MV-4-11 (cell line): ENCODE measurements around the gene BHMT2.

Source experiments
- DNase-seq: peaks from one replicate; lab custom pipeline; 2025; lab: John Stamatoyannopoulos, UW

Gene BHMT2

DNA sequence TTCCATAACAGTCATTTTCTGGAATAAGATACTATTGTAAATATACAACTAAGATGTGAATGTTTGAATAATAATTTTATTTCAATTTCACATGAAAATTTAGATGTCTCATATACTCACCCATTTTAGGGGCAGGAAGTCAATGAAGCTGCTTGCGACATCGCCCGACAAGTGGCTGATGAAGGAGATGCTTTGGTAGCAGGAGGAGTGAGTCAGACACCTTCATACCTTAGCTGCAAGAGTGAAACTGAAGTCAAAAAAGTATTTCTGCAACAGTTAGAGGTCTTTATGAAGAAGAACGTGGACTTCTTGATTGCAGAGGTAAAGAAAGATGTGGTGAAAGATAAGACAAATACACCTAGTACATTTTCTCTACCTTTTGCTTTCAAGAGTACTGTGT, 50.7 kb downstream of the BHMT2 start:
- DNase-seq: no peak

DNA sequence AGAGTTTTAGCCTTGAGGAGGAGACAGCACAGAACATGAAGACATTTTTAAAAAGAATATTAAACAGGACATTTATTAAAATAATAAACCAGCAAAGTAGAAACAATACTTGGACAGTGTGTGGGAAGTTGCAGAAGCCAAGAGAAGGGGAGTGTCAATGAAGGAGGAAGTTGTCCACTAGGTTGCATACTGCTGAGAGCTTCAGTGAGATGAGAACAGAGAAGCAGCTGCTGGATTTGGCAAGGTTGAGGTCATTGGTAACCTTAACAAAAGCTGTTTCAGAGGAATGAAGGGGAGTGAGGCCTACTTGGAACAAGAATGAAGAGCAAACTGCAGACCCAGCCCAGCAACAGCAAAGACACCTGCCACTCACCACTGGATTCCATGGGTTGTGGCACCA, 53.4 kb downstream of the BHMT2 start:
- peak; percentile 69 for DNase-seq

DNA sequence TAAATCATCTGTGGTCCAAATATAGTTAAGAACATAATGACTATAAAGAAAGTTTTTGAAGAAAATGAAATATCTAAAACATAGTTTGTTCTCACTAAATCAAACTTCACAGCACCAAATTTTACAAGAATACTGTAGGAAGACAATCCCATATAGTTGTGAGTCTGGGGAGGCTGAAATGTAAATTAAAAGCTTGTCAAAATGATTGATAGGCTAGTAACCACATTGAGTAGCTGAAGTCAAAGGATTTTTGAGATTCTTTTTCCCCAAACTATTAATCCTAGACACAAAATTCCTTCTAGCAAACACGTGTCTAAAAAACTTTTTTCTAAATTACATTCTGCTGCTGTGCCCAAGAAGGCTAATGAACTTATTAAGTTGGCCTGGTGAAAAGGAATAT, 55.0 kb downstream of the BHMT2 start:
- no peak for DNase-seq

DNA sequence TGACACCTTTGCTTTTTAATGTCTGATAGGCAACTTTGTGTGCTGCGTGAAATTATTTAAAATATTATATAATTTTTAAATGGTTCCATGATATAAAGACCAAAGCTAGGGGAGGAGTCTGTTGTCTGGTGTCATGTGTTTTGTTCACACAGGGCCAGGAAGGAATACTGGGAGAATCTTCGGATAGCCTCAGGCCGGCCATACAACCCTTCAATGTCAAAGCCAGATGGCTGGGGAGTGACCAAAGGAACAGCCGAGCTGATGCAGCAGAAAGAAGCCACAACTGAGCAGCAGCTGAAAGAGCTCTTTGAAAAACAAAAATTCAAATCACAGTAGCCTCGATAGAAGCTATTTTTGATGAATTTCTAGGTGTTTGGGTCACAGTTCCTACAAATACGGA, 61.2 kb downstream of the BHMT2 start:
- no peak for DNase-seq

DNA sequence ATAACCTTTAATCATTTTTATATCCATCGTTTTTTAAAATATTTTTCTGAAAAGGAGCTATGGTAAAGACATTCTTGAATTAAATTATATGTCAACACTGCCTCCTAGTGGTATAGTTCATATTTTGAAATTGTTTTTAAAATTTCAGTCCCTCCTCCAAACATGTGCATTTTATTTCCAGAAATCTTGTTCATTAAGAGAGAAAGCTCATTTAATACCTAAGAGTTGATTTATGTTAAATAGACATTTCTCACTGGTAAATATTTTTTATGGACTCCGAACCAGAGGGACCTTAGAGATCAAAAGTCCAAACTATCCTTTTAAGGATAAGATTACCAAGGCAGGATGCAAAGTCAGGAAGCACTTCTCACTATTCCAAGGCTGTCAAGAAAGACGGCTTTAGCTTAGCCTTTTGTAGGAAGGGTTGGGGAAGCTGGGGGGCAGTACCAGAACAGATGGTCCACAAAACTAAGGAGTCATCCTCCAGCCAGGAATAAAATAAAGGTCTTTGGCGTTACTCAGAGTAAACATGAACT, 63.6 kb downstream of the BHMT2 start:
- peak; percentile 38 for DNase-seq

DNA sequence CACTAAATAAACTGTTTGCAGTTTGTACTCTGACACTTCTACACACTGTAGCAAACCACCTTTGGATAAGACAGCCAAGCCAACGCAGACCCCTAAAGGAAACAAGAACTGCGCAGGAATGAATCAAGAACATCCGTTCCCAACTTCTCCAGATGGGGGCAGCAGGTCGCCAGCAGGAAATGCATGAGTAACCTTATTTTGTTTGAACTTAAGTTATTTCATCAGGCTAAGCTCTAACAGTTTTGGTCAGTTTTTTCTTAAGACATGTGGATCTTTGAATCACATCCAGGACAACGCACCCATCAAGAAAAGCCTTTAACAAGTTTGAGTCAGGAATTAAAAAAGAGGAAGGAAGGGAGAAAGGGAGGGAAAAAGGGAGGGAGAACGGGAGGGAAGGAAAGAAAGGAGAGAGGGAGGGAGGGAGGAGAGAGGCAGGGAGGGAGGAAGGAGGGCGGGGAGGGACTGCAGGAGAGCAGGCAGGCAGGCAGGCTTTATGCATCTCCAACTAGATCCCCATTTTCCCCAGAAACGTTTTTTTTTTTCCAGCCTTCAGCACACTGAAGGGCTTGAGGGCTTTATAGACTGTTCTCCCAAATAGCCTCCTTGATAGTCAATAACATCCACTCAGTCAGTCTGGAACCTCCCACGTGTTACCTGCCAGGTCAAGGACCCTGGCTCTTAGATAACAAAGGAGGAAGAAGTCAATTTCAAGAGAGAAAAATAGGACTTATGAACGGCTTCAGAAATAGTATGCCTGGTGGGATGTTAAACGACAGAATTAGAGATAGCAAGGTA, 64.3 kb downstream of the BHMT2 start:
- peak; percentile 71 for DNase-seq

DNA sequence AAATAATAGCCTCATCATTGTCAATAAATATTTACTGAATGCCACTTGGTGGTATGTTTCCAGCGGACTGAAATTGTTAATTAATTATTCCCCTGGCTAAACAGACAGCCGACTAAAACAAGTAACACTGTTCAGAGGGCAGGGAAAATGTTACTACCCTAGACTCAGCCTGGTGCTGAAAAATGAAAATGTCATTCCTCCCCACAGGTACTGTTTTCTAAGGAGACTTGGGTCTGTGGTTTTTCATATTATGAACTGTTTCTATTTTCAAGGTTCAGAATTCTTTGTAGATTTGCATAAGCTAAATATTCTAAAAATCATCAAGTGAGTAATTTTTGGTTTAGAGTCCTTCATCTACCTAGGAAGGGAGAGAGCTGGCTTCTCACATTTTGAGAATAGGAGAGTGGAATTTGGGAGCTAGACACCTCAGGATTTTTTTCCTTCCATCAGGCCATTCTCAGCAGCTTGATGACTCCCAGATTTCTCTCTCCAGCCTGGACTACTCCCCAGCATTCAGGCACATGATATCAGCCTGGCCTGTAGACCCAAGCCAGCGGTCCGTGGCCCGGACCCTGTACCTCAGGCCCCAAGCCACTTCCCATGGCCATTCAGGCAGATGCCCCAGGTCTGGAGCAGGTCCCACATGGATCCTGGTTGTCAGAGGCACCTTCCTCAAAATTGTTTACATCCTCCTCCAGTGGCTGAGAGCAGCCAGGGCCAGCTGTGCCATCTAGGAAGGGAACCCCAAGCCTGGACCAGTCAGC, 66.4 kb downstream of the BHMT2 start:
- DNase-seq: no peak

DNA sequence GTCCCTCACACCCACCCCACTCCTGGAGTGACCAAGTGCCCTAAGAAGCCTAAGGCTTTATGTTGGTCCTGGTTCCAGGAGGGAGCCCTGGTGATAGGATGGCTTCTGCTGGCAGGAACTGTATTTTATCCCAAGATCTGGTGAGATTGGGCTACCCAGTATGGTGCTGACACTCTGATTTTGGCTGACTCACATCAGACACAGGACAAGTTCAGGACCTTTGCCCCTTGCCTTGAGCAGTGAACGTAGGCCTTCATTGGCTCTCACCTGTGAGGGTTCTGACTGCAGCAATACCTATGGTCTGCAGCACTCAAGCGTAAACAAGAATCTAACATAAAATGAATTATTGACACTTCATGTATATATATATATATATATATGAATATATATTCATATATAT, 67.1 kb downstream of the BHMT2 start:
- DNase-seq: no peak
